Daoy (cell line): ENCODE results near the gene NFX1. TPM values are rescaled to one million over a fixed set of nuclear protein-coding genes. Genes with fewer than 3 reads are reported as not detected.

Source experiments
- DNase-seq: peaks from one replicate; pipeline ENCODE4 v3.0.0-alpha.2; 2015; ENCODE audit warnings: low read depth
- total RNA-seq: library from RNA; depleted of rRNA; stranded (reverse); fragments of >200 nt; shearing (Covaris generic); gene quantifications from 2 replicates; pipeline ENCODE4 v1.2.3, GENCODE V29; 2014; rRNA removed

The NFX1 gene
- total RNA-seq, result 20.3 and 29.1 TPM in 2 replicates

- peak; percentile 100 for DNase-seq
Measured at GRCh38 chr9:33290247-33291030, at the start of gene NFX1. NFX1 (plus strand) TSS chr9:33290516; CDS start chr9:33290573, 57 bp downstream.

- DNase-seq, result no peak
Measured at GRCh38 chr9:33241298-33241697, 49.0 kb upstream of the NFX1 start.

GRCh38 chr9:33242609-33243134, 47.6 kb upstream of the NFX1 start:
- DNase-seq, result no peak

GRCh38 chr9:33244137-33244784, 46.1 kb upstream of the NFX1 start:
- DNase-seq, result no peak

- no peak for DNase-seq
Measured at GRCh38 chr9:33245341-33245740, 45.0 kb upstream of the NFX1 start.

GRCh38 chr9:33246269-33246860, 44.0 kb upstream of the NFX1 start:
- no peak for DNase-seq

- no peak for DNase-seq
Measured at GRCh38 chr9:33248606-33249005, 41.7 kb upstream of the NFX1 start.

GRCh38 chr9:33249087-33249658, 41.1 kb upstream of the NFX1 start:
- DNase-seq, result peak; percentile 50

- DNase-seq, result no peak
Measured at GRCh38 chr9:33249983-33250382, 40.3 kb upstream of the NFX1 start.

GRCh38 chr9:33250458-33250995, 39.8 kb upstream of the NFX1 start:
- DNase-seq, result no peak

GRCh38 chr9:33254211-33254610, 36.1 kb upstream of the NFX1 start:
- DNase-seq, result no peak

GRCh38 chr9:33255014-33255413, 35.3 kb upstream of the NFX1 start:
- no peak for DNase-seq

GRCh38 chr9:33255471-33255870, 34.8 kb upstream of the NFX1 start:
- no peak for DNase-seq

- no peak for DNase-seq
Measured at GRCh38 chr9:33256236-33256635, 34.1 kb upstream of the NFX1 start.

- no peak for DNase-seq
Measured at GRCh38 chr9:33257276-33257675, 33.0 kb upstream of the NFX1 start.

GRCh38 chr9:33260372-33260771, 29.9 kb upstream of the NFX1 start:
- DNase-seq, result no peak

GRCh38 chr9:33263131-33264002, 26.9 kb upstream of the NFX1 start:
- DNase-seq, result peak; percentile 46

GRCh38 chr9:33264003-33264472, 26.3 kb upstream of the NFX1 start:
- peak; percentile 49 for DNase-seq

GRCh38 chr9:33264473-33265177, 25.7 kb upstream of the NFX1 start, which contains the start of the genes BAG1 and CHMP5:
BAG1 (minus strand) TSS chr9:33264708.
CHMP5 (plus strand) TSS chr9:33265049; CDS start chr9:33265079, 30 bp downstream.
- DNase-seq, result peak; percentile 99
